CD4-positive, alpha-beta T cell treated with Interleukin-10 for 1 hour (primary cell): Measurements from ENCODE around the gene ZNF639.
"Not testable (repeated sequence)": the region's sequence is repeated elsewhere in the genome, so short reads cannot be mapped to it uniquely, and the experiment has no call there.

Source experiments
- DNase-seq: peaks from one replicate; pipeline ENCODE4 v3.0.0-alpha.2; 2020

Gene ZNF639, protein sequence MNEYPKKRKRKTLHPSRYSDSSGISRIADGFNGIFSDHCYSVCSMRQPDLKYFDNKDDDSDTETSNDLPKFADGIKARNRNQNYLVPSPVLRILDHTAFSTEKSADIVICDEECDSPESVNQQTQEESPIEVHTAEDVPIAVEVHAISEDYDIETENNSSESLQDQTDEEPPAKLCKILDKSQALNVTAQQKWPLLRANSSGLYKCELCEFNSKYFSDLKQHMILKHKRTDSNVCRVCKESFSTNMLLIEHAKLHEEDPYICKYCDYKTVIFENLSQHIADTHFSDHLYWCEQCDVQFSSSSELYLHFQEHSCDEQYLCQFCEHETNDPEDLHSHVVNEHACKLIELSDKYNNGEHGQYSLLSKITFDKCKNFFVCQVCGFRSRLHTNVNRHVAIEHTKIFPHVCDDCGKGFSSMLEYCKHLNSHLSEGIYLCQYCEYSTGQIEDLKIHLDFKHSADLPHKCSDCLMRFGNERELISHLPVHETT

DNA sequence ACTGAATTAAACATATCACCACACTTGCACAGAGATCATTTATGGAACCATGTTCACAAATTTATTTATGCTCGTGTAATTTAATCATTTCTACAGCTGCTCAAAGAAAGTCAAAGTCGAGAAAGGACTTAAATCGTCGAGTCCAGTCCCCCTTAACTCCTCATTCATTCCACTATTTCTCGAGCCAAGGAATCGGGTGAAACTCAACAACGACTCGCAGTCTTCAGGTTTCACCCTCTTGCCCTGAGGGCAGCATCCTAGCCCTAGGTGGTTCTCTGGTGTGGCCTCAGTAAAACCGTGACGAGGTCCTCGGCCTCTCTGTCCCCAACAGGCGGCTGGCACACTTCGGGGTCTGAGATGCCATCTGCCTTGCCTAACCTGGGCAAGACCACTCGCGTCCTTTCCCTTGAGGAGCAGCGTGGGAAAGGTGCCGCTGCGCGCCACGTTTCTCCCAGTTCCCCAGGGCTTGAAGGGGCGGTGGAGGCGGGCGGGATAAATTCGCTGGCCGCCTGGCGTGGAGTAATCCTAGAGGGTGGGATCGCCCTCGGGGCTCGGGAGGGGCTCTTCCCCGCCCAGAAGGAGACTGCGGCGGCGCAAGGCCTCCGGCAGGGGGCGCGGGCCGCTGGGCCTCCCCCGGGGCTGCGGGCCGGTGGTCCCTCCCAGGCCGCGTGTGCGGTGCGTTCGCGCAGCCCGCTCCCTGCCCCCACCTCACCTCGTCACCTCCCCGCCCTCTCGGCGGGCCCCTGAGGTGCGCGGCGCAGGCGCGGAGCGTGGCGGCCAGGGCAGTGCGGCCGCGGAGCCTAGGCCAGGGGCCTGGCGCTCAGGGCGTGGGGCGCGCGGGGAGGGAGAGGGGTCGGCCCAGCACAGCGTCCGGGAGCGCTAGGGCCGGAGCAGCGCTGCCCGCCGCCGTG lies at the start of gene ZNF639:
TSS of gene ZNF639 (plus strand) at position 746 of the 911 bp plus-strand sequence. CDS start 5,263 bp downstream, outside the sequence.
- peak; percentile 90 for DNase-seq

DNA sequence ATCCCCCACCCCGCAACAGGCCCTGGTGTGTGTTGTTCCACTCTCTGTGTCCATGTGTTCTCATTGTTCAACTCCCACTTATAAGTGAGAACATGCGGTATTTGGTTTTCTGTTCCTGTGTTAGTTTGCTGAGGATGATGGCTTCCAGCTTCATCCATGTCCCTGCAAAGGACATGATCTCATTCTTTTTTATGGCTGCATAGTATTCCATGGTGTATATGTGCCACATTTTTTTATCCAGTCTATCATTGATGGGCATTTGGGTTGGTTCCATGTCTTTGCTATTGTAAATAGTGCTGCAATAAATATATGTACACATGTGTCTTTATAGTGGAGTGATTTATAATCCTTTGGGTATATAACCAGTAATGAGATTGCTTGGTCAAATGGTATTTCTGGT lies 48.4 kb upstream of the ZNF639 start:
- DNase-seq, result not testable (repeated sequence)

DNA sequence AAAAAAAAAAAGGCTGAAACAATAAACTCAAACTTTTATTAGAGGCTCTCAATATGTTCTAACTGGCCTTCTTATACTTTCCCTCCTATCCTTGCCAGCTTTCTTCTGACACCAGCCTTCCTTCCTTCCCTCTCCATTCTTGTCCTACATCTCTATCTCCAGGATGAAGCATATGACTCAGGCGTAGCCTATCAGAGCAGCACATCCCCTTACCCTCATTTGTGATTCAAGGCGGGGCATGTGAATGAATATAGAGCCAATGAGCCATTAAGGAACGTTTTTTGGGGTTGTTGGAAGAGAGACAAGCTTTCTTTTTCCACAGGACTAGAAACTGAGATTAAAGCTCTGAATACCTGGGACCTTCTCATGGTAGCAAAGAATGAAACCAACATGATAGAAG lies 46.8 kb upstream of the ZNF639 start:
- DNase-seq, result no peak

DNA sequence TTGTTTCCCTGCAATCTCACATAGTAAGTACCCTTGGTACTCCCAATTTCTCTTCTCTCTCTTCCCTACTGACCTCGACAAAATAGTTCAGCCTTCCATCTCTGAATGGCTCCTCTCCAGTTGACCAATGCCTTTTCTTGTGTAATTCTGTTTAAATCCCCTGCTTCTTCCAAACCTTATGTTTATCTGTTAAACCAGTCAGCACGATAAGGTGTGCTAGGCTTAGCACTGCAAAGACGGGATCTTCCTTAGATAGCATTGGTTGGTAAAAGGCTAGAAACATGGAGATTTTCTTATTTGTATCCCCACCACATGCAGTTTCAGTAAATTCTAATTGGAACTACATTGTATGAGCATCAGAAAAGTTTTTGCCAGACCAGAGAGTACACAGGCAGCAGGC lies 46.1 kb upstream of the ZNF639 start:
- DNase-seq, result no peak

DNA sequence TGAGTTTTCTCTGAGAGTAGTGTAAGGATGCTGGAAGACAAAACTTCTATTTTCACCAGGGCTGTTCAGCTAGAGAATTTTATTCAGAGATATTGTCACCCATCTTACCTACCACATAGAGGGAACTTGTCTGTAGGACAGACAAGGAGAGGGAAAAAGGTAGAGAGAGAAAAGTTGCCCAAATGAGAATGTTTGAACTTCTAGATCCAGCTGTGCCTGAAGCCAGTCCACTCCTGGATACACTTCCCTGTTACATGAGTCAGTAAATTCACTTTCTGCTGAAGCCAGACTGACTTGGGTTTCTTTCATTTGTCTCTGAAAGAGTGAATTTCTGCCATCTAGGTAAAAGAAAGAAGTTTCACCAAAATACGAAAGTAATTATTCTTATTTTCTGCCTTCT lies 44.7 kb upstream of the ZNF639 start:
- DNase-seq, result no peak

DNA sequence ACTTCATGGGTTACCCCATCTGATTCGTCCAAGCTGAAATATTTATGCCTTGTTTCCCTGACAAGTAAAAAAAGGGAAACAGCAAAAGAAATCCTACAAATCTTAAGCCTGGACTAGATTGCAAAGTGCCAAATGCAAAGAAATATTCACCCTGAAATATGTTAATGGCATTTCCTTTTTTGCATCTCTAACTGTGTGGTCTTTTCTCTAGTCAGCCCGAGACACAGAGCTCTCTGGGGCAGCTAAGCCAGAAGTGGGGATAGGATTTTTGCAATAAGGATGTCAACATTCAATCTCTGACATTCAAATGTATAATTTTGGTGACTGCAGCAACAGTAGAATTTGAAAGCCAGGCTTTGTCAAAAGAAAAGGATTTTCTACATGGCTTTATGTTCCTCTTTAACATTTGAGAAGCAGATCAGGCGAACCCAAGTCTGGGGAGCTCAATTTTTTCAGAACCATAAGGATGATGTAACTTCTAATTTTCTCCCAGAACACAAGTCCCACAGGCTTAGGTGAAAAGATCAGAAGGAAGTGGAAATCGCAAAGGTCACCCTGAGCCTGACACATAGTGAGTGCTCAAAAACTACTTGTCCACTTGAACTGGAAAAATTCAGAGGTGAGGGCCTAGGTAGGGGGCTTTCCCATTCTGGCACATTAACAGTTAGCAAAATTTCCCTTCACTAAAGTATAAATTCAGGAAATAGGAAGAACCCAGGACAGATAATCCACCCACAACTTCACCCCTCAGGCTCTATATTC lies 43.7 kb upstream of the ZNF639 start:
- no peak for DNase-seq

DNA sequence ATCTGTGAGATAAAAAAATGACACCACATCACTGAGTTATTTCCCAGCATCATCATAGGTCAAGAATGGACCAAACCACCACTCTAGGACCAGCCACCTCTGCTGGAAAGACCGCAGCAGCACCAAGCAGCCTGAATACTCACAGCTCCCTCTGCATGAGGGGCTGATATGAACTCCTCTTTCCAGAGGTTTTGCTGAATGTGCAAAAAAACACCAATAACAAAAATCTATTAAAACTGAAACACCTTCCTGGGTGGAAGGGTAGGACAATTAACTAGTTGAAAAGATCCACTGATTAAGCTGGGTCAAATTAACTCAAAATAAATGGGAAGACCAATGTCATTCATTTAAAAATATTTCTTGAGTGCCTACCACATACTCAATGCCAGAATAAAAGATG lies 43.0 kb upstream of the ZNF639 start:
- DNase-seq, result no peak

DNA sequence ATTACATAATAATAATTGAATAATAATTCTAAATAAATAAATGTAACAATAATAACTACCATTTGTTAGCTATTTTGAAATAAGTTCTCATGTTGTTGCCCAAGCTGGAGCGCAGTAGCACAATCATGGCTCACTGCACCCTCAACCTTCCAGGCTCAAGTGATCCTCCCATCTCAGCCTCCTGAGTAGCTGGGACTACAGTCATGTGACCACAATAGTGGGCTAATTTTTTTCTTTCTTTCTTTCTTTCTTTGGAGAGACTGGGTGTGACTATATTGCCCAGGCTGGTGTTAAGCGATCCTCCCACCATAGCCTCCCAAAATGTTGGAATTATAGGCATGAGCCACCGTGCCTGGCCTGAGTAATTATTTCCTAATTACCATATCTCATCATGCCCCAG lies 41.0 kb upstream of the ZNF639 start:
- no peak for DNase-seq

DNA sequence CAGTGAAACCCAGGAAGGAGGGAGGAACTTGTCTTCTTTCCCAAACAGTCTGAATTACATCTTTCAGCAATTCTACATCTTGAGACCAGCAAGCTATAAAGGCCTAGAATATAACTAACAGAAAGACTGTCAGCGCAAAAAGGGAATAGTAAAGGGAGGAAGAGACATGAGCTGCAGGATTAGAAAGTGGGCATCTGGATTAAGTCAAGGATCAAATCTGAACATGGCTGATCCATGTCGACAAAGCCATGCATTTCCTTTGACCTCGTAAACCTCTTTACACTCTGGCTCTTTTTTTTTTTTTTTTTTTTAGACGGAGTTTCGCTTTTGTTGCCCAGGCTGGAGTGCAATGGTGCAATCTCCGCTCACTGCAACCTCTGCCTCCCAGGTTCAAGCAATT lies 36.5 kb upstream of the ZNF639 start:
- DNase-seq, result no peak

DNA sequence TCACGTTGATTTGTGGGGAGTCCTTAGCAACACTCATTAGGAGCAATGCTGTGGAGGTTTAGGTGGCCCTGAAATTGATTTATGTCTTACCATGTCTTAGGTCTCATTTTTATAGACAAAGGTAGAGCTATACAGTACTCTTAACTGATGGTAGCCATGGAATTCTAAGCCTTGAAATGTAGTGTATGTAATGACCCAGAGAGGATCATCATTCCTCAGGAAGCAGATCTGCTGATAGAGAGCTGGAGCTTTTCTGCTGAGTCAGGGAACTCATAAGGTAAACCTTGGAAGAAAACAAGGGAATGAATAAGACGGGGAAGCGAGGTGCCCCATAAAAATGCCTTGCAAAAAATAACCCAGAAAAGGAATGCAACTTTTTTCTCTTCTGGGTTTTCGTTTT lies 34.0 kb upstream of the ZNF639 start:
- no peak for DNase-seq

DNA sequence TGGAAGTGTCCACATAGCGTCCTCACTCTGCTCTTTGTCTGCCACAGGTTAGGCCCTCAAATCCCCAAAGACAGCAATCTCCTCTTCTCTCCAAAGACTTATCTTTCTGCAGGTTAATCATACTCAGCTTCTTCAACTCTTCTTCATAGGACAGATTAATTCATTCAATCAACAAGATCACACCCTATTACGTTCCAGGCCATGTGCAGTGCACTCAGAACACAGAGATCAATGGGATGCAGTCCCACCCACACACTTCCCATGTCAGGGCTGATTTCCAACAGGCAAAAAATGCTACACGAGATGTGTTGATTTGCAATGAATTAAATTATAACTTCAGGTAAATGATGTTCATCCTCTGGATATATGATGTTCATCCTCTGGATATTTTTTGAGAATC lies 33.5 kb upstream of the ZNF639 start:
- no peak for DNase-seq

DNA sequence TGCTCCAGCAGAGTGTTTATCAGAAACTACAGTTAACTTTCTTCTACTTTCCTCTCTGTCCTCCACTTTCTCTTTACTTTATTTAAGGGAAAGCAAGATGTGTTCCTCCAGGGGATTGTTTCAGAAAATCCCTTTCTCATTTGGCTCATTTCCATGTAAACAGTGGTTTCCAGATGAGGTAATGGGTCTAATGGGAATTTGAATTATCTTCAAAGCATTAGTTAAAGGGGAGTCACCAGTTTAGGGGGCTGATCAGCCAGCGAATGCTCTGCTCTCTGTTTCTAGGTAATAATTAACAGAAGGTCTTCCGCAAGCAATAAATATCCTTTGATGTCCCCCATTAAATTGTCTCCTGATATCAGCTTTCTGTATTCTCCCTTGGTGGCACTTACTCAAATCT lies 30.4 kb upstream of the ZNF639 start:
- DNase-seq, result no peak

DNA sequence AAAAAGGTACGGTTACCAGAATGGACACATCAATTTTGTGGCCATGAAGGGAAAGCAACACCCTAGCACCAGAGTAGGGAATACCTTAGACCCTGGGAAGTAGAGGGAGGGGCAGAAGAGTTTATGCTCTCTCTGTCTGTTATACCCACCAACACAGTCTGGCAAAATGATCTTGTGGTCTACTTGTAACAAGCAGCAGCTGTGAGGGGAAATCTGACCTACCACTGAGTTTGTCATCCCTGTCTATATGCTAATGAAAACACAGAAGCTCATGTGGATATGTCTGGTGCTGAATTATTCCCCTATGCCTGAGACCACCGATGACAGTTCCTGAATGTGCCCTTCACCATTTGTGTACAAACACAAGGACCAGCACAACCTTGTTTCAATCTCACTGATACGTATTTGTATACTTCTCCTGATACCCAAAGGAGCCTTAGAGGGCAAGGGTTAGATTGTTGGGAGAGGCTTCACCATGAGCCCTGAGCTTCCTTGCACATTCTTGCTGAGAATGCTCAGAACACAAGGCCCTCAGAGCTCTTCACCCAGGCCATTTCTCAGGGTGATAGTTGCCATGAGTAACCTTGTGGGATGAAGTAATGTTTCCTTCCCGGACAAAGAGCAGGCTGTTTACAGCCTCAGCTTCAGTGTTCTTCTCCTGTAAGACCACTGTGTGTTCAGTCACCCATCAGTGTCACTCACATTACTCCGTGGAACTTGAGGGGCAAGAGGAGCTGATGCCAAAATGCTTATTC lies 24.7 kb upstream of the ZNF639 start:
- DNase-seq, result no peak

DNA sequence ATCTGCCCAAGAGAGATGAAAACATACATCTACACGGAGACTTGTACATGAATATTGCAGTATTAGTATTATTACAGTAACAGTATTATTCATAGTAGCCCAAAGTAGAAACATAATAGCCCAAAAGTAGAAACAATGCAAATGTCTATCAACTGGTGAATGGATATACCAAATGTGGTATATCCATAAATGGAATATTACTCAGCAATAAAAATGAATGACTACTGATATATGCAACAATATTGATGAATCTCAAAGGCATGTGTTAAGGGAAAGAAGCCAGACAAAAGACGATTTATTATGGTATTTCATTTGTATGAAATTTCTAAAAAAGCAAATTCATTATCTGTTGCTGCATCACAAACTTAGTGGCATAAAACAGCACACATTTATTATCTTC lies 23.5 kb upstream of the ZNF639 start:
- DNase-seq, result no peak

DNA sequence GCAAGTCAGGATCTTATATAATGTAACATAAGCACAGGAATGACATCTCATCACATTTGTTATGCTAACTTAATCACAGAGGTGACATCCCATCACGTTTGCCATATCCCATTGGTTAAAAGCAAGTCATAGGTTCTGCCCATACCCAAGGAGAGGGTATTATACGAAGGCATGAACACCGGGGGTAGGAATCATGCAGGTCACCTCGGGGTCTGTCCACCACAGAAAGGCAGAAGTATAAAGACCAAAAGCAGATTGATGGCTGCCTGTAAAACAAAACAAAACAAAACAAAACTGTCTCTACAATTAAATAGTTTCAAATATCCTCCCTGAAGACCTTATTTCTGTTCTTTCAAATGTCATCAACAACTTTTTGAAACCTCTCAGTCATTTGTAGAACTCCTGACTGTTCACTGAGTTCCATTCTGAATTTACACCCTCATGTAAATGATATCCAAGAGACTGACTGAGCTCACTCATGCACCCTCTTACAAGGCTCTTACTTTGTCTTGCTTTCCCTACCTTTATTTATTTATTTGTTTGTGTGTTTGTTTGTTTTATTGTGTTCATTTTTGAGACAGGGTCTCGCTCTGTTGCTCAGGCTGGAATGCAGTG lies 22.7 kb upstream of the ZNF639 start:
- no peak for DNase-seq

DNA sequence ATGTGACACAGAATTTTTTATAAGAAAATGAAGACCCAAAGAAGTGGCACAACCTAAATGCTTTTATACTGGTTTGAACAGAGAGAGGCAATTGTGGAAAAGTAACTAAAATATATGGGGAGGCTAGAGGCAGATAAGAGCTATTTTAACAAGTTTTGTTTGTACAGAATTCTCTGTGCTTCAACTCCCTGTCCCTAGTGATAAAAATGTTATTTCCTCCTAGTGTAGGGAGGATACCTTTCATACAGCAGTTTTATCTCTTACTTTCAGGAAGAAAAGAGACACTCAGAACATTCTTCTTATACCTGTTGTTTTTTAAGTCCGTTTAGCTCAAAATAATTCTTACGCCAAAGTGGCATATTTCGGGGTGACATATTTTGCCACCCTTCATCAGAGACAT lies 21.2 kb upstream of the ZNF639 start:
- no peak for DNase-seq

DNA sequence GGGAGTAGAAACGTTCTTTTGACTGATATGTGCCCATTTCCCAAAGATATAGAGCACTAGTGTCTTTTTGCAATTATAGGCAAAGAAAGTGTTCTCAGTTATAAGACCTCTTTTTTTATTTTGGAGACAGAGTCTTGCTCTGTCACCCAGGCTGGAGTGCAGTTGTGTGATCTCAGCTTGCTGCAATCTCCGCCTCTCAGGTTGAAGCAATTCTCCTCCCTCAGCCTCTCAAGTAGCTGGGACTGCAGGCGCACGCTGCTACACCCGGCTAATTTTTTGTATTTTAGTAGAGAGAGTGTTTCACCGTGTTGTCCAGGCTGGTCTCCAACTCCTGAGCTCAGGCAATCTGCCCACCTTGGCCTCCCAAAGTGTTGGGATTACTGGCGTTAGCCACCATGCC lies 20.7 kb upstream of the ZNF639 start:
- no peak for DNase-seq

DNA sequence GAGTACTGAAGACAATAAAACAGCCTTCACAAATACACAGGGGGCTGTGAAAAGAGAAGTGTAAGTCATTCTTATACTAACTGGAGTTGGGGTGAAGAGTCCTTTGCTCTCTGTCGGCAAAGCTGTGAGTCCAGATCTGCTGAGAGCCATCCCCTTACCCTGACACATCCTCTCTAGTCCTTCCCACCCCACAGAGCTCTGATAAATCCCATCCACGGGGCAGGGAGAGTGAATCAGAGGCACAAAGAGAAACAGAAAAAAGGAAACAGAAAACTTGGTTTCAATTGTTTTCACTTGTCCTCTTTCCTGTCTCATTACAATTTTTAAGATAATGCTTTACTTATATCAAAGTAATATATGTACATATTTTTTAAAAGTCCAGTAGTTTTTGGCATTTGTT lies 18.2 kb upstream of the ZNF639 start:
- DNase-seq, result no peak

DNA sequence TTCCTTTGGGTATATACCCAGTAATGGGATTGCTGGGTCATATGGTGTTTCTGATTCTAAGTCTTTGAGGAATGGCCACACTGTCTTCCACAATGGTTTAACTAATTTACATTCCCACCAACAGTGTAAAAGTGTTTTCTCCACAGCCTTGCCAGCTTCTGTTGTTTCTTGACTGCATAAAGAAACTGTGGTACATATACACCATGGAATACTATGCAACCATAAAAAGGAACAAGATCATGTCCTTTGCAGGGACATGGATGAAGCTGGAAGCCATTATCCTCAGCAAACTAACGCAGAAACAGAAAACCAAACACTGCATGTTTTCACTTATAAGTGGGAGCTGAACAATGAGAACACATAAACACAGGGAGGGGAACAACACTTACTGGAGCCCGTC lies 15.5 kb upstream of the ZNF639 start:
- not testable (repeated sequence) for DNase-seq

DNA sequence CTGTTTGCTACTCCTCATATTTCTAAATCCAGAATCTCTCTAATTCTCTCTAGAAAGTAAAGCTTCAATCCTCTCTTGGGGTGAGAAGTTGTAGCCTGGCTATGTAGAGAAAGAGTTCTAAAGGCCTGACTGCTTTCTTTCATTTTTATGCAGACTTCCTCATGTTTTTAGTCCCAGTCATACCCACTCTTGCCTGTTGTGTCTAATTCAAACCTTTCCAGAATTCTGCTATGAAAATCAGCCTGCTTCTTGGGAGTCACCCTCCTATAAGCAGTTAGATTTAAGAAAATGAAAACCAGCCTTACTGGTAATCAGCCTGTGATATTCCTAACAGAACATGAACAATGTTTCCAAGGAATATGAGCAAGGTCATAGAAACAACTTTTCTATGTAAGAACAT lies 14.8 kb upstream of the ZNF639 start:
- DNase-seq, result no peak

DNA sequence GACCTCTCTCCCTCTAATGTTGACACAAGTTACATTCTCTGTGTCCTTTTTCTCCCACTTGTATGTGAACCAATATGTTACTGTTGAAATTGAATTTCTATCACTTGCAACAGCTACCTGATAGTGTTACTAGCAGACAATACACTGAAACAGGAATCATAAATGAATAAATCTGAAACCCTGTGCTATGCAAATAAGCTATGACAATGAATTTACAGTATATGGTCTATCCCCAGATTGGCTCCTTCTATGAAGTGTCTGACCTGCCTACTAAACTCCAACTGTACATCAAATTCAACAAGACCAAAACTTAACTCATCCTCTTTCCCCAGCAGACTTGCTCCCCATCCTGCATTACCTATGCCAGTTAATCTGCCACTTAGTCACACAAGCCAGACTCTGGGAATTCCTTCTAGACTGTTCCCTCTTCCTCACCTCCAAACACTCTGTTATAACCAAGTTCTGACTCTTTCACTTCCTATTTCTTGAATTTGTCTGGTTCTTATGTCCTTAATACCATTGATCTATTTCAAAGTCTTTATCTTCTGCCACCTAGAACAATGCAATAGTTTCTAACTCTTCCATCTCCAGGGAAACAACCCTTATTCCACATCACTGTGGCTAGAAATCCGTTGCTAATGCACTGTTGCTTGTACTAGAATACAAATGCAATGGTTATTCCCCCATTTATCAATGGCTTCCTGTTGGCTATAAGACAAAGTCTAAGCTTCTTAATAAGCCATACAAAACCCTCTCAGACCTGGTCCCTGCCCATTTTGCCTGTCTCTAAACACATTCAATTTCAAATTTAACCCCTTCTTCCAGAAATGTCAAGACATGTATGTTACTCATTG lies 13.4 kb upstream of the ZNF639 start:
- DNase-seq, result no peak
